Body of pancreas (tissue), 4 donors: ENCODE measurements around the gene DGKQ. TPM values are rescaled to one million over a fixed set of nuclear protein-coding genes. Genes with fewer than 3 reads are reported as not detected.
A peak's percentile ranks its signal among the peaks of the same experiment; 100 is the strongest.

ENCODE experiments used
- ATAC-seq: fragments of 150-250 bp; one replicate; pipeline ENCODE4 v1.9.1; 2016
- DNase-seq, 4 donors: peaks; one replicate each; pipeline ENCODE4 v3.0.0-alpha.2; 2019
- H3K27ac ChIP-seq, 4 donors: fragments of 200-600 bp; sonication (generic); 1 replicate in 3 of 4; 2 replicates in 1 of 4; pipeline versions ENCODE4 v1.5.1 to v1.6.1; 2016 to 2019; ENCODE audit warnings: mild to moderate bottlenecking in 1 of 4, mixed read lengths in 1 of 4, moderate library complexity in 1 of 4
- H3K27me3 ChIP-seq, 2 donors: fragments of 200-600 bp; sonication (generic); one replicate each; pipeline ENCODE4 v1.6.0; 2016; ENCODE audit warnings: mild to moderate bottlenecking in 1 of 2
- H3K36me3 ChIP-seq, 2 donors: fragments of 200-600 bp; sonication (generic); replicated peaks in 1 of 2; 2 replicates each; pipeline ENCODE4 v1.5.1; 2016; ENCODE audit warnings: low read depth in 2 of 2; ENCODE audit not compliant: insufficient read depth in 1 of 2
- H3K4me1 ChIP-seq: fragments of 200-600 bp; sonication (generic); one replicate; pipeline ENCODE4 v1.6.0; 2016
- H3K4me3 ChIP-seq, 2 donors: fragments of 200-600 bp; sonication (generic); 1 replicate in 1 of 2; 2 replicates in 1 of 2; pipeline ENCODE4 v1.5.1; 2016 to 2019
- H3K9me3 ChIP-seq, 3 donors: fragments of 200-600 bp; sonication (generic); 1 replicate in 2 of 3; 2 replicates in 1 of 3; pipeline ENCODE4 v1.5.1; 2016
- POLR2A ChIP-seq, 3 donors: fragments of 450-650 bp; IDR thresholded peaks; one replicate each; pipeline ENCODE4 v1.6.1; 2016; ENCODE audit warnings: antibody characterized with exemption in 3 of 3, mild to moderate bottlenecking in 2 of 3
- WGBS, 2 donors: methylation state at CpG; one replicate each; pipeline ENCODE4 v1.1.5; 2017; 5-methylcytosine and 5-hydroxymethylcytosine counted together
- intact Hi-C: fragments of 100-400 bp; cut with DNase I; formaldehyde crosslinking; loops from one replicate; pipeline ENCODE4 v1.15.1; 2023
- total RNA-seq, 2 donors: library from RNA; depleted of rRNA; stranded (reverse); fragments of >200 nt; gene quantifications; one replicate each; pipeline ENCODE4 v1.1.0, GENCODE V29; 2016
- TF ChIP-seq, protein P1 (sequence below), 7 experiments: fragments of 450-650 bp in 4 of 7; fragments of 200-600 bp in 3 of 7; sonication (generic) in 3 of 7; IDR thresholded peaks; one replicate each; pipeline ENCODE4 v1.5.1; 2016 to 2019; ENCODE audit warnings: antibody characterized with exemption in 7 of 7

The DGKQ gene
- total RNA-seq, 2 donors from 2014 or later = 13.2 to 17.5 TPM

DNA sequence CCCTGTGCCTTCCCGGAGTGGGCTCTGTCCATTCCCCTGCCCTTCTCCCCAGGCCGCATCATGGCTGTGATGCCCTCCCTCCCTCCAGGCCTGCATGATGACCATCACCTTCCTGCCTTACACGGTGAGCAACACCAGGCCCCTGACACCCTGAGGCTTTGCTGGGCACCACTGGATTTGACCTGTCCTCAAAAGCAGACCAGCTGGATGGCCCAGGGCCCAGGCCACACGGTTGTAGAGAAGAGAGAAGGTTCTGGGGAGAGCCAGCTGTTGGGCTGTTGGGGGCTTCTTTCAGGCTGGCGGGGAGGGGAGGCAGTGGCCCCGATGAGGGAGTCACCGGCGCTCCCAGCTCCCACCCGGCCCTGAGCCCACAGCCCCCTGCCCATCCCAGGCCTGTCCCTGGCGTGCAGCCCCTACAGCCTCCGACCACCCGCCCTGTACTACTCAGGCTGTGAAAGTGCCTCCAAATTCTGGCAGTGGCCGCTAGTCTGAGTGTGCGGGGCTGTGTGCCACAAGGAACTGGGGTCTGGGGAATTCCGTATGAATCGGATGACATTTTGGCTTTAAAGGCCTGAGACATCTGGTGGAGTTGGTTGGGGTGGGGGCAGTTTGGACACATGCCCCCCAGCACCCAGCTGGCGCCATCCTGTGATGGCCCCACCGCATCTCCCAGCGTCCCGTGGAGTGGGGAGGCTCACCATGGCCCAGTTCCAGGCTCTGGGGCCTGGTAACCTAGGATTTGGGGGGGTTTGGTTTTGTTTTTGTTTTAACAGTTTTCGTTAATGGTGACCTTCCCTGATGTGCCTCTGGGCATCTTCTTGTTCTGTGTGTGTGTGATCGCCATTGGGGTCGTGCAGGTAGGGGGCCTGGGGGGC, 21.5 kb downstream of the DGKQ start:
- Histone ChIP-seq H3K27me3 (no peaks in the 10 kb centered on the region), H3K4me3 (no peak overlapping the region), H3K36me3 (no peaks in the 10 kb centered on the region), H3K4me1 (peaks cover 14% of the 10 kb centered on the region), H3K27ac (no peak overlapping the region), H3K9me3 (no peaks in the 10 kb centered on the region)
- 91 to 95% methylated on average over 11 to 19 of the region's 23 CpGs for WGBS, 2 donors
- TF ChIP-seq, protein P1, sequence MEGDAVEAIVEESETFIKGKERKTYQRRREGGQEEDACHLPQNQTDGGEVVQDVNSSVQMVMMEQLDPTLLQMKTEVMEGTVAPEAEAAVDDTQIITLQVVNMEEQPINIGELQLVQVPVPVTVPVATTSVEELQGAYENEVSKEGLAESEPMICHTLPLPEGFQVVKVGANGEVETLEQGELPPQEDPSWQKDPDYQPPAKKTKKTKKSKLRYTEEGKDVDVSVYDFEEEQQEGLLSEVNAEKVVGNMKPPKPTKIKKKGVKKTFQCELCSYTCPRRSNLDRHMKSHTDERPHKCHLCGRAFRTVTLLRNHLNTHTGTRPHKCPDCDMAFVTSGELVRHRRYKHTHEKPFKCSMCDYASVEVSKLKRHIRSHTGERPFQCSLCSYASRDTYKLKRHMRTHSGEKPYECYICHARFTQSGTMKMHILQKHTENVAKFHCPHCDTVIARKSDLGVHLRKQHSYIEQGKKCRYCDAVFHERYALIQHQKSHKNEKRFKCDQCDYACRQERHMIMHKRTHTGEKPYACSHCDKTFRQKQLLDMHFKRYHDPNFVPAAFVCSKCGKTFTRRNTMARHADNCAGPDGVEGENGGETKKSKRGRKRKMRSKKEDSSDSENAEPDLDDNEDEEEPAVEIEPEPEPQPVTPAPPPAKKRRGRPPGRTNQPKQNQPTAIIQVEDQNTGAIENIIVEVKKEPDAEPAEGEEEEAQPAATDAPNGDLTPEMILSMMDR (IDR thresholded peaks at IDR 0.05) = no peak
- no peak for TF ChIP-seq POLR2A (IDR thresholded peaks at IDR 0.05)
- DNase-seq (peak in 1 of 4 donors; percentile 9), ATAC-seq (no peak)
- intact Hi-C loops = no loop called here

- WGBS, 2 donors = 80 to 92% methylated on average over 5 to 7 of the region's 7 CpGs
These were observed 22.2 kb downstream of the DGKQ start for GRCh38 chr4:951186-951585.

GRCh38 chr4:950136-951020, 23.0 kb downstream of the DGKQ start:
- 91 to 92% methylated on average over 20 to 29 of the region's 30 CpGs for WGBS, 2 donors
- TF ChIP-seq, protein P1 (IDR thresholded peaks at IDR 0.05) = no peak
- no peak for TF ChIP-seq POLR2A (IDR thresholded peaks at IDR 0.05)
- peaks cover 14% of the 10 kb centered on the region for H3K4me1 ChIP-seq
- no peak for ATAC-seq
- no peaks in the 10 kb centered on the region for H3K9me3 ChIP-seq
- intact Hi-C loops = no loop called here
- peak in 1 of 4 donors; percentile 7 for DNase-seq
- H3K4me3 ChIP-seq = no peak overlapping the region
- H3K36me3 ChIP-seq = no peaks in the 10 kb centered on the region
- H3K27me3 ChIP-seq = no peaks in the 10 kb centered on the region
- H3K27ac ChIP-seq = no peak overlapping the region

More at GRCh38 chr4:951186-951585, 22.2 kb downstream of the DGKQ start:
- Histone ChIP-seq H3K4me3 (no peak overlapping the region), H3K4me1 (peaks cover 14% of the 10 kb centered on the region), H3K9me3 (no peaks in the 10 kb centered on the region), H3K36me3 (no peaks in the 10 kb centered on the region), H3K27ac (no peak overlapping the region), H3K27me3 (no peaks in the 10 kb centered on the region)
- intact Hi-C loops = no loop called here
- TF ChIP-seq, protein P1 (IDR thresholded peaks at IDR 0.05) = no peak
- TF ChIP-seq POLR2A (IDR thresholded peaks at IDR 0.05) = no peak
- ATAC-seq = no peak
- peak in 1 of 4 donors; percentile 8 for DNase-seq

- H3K36me3 ChIP-seq = no peaks in the 10 kb centered on the region
- 86 to 90% methylated on average over 5 to 20 of the region's 20 CpGs for whole genome bisulfite sequencing, 2 donors
- intact Hi-C loops = no loop called here
- no peak for TF ChIP-seq POLR2A (IDR thresholded peaks at IDR 0.05)
- TF ChIP-seq, protein P1 (IDR thresholded peaks at IDR 0.05) = no peak
- no peaks in the 10 kb centered on the region for H3K27me3 ChIP-seq
- ATAC-seq (no peak), DNase-seq (peak in 1 of 4 donors; percentile 7)
- H3K27ac ChIP-seq = no peak overlapping the region
- H3K4me1 ChIP-seq = peaks cover 14% of the 10 kb centered on the region
- no peak overlapping the region for H3K4me3 ChIP-seq
- H3K9me3 ChIP-seq = no peaks in the 10 kb centered on the region
These were observed 23.7 kb downstream of the DGKQ start for GRCh38 chr4:949656-950055.
